NCI-H345 treated with DMSO at 0.1 percent for 48 hours (cell line): ENCODE measurements around the gene ZNF548.
"Not testable (repeated sequence)": the region's sequence is repeated elsewhere in the genome, so short reads cannot be mapped to it uniquely, and the experiment has no call there.

ENCODE experiments used
- DNase-seq: peaks from one replicate; lab custom pipeline; 2025; ENCODE audit not compliant: unreplicated experiment; lab: John Stamatoyannopoulos, UW

ZNF548 gene

DNA sequence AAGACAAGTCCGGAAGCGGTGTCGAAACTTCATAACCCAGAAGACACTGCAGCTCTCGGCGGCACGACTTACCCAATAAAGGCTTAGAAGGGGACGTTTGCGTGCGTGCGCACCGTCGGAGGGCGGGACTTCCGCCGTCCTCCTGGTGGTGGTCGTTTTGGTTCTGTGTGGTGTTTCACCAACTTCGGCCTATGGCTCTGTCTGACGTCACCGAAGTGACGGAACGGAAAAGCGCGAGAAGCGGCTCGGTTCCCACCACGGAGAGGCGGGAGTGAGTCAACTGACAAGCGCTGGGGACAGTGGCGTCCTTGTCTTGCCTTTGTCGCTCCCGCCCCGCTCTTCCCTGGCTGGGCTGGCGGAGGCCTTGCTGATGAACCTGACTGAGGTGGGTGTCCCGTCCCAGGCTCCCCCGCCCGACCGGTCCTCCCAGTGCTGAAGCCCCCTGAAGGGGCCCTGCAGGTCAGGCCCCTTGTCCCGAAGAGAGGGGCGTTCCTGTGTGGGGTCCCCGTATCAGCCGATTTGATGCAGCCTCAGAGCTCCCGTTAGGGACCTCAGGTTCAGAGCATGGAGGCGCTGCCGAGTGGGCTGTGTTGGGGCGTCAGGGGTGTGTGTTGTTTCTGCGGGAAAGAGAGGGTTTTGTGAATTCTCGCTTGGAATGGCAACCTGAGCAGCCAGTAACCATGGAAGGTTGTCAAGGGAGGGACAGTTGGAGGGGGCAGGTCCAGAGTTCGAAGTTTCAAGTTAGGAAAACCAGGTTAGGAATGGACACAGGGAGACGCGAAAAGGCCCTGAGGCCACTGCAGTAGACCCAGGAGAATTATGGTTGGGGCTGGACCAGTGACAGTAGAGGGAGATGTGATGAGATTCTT lies at the start of gene ZNF548:
TSS of gene ZNF548 (plus strand) at position 125 of the 869 bp plus-strand sequence. CDS start at position 371, 246 bp downstream.
- peak; percentile 78 for DNase-seq

DNA sequence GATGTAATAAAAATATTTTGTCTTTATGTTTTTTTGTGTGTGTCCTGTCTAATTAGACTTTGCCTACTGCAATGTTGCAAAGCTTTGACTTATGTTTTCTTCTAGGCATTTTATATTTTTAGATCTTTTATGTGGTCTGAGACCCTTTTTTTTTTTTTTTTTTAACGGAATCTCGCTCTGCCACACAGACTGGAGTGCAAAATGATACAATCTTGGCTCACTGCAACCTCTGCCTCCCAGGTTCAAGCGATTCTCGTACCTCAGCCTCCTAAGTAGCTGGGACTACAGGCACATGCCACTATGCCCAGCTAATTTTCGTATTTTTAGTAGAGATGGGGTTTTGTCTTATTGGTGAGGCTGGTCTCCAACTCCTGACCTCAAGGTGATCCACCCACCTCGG lies 47.1 kb upstream of the ZNF548 start:
- no peak for DNase-seq

DNA sequence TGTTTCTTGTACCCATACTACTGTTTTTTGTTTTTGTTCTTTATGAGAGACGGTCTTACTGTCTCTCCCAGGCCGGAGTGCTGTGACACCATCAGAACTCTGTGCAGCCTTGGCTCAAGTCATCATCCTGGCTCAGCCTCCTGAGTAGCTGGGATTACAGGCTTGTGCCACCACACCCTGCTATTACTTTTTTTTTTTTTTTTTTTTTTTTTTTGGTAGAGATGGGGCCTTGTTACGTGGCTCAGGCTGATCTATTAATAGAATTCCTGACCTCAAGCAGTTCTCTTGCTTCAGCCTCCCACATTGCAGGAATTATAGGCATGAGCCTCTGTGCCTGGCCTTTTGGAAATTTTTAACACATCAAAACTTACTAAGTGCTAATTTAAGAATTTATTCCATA lies 41.5 kb upstream of the ZNF548 start:
- no peak for DNase-seq

DNA sequence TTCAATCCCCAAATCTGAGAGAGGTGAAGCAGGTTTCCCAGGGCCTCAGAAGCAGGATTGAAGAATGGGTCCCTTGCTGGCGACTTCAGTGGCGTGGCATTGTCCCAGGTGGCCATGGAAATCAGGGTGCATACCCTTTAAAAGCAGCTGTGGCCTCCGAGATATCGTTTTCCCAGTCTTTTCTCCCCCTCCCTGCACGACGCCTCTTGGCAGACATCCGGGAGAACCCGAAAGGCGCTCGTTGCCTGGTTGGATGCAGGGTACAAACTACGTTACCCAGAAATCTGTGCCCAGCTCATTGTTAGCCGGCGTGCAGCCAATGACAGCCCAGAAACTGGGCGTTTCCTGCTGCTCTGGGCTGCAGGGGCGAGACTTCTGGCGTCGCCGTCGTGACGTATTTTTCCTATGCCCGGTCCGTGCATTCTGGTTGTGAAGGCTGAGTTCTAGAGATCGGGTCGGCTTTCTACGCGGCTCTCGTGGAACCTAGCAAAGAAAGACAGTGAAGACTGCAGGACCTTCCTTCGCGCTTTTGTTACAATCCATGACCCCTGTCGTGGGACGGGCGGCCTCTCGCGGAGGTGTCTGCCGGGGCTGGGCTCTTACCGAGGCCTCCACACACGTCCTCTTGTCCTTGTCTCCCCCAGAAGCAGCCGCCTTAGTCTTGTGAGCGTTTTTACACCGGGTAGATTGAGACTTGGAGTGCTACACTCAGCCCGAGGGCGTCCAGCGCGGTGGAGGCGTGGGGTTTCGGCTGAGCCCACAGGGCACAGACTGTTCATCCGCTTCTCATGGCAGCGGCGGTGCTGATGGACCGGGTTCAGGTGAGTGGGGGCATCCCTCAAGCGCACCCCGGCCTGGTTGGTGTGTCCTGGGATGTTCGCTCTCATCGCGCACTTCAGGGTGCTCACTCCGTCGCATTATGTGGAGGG lies 38.5 kb upstream of the ZNF548 start, which contains the start of gene ZNF304:
TSS of gene ZNF304 (plus strand) at position 395 of the 929 bp plus-strand sequence. CDS start at position 789, 394 bp downstream.
- peak; percentile 82 for DNase-seq

DNA sequence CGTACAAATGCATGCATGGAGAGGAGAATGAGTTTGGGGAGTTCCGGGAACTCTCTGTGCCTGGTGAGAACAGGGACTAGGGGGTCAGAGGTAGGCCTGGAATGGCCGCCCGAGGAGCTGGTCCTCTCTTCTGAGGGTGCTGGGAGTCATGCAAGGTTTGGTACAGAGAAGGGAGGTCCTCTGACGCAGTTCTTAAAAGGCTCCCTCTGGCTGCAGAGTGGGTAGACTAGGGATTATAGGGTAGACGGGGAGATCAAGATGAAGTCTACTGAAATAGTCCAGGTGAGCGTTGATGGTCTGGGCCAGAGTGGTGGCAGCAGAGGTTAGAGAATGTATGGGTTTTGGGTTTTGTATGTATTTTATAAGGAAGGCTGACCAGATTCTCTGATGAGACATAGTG lies 37.8 kb upstream of the ZNF548 start:
- DNase-seq: no peak

DNA sequence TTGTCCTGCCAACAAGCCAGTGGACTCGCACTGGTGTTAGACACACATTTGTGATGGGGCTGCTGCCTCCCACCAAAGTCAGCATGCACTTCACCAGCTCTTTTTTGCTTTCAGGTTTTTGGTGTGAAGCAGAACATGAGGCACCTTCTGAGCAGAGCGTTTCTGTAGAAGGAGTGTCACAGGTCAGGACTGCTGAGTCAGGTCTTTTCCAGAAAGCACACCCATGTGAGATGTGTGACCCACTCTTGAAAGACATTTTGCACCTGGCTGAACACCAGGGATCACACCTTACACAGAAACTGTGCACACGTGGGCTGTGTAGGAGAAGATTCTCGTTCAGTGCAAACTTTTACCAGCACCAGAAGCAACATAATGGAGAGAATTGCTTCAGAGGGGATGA lies 33.7 kb upstream of the ZNF548 start:
- DNase-seq: no peak

DNA sequence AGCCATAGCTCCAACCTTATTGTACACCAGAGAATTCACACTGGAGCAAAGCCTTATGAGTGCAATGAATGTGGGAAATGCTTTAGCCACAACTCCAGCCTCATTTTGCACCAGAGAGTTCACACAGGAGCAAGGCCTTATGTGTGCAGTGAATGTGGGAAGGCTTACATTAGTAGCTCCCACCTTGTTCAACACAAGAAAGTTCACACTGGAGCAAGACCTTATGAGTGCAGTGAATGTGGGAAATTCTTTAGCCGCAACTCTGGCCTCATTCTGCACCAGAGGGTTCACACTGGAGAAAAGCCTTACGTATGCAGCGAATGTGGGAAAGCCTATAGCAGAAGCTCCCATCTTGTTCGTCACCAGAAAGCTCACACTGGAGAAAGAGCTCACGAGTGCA lies 32.2 kb upstream of the ZNF548 start:
- DNase-seq: no peak

DNA sequence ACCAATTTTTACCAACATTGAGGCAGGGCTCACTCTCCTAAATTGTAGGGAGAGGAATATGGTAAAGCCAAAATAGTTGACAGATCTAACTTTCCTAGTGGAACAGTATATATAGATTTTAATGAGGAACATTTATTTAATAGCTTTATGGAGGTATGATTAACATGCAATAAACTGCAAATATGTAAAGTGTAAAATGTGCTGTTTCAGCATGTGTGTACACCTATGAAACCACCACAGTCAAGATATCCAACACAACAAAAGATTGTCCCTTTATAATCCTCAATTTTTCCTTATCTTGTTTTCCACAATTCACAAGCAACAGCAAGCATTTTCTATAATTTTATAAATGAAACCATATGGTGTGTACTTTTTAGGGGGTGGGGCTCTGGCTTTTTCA lies 30.4 kb upstream of the ZNF548 start:
- DNase-seq: no peak

DNA sequence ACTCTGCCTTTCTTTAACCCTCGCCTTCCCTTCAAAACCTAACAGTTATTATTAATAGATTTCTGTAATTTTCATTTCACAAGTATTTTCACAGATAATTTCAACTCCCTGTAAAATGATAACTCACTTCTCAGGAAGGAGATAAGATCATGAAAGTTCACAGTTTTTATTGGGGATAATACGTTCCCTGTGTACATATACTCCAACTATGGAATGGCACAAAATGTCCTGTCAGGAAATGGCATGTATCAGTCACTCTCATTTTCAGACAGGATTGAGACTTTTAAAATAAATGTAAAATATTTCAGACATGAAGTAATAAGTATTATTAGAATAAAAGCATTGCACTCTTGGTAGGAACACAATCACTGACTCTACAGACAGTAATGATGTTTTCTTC lies 27.2 kb upstream of the ZNF548 start:
- DNase-seq: no peak

DNA sequence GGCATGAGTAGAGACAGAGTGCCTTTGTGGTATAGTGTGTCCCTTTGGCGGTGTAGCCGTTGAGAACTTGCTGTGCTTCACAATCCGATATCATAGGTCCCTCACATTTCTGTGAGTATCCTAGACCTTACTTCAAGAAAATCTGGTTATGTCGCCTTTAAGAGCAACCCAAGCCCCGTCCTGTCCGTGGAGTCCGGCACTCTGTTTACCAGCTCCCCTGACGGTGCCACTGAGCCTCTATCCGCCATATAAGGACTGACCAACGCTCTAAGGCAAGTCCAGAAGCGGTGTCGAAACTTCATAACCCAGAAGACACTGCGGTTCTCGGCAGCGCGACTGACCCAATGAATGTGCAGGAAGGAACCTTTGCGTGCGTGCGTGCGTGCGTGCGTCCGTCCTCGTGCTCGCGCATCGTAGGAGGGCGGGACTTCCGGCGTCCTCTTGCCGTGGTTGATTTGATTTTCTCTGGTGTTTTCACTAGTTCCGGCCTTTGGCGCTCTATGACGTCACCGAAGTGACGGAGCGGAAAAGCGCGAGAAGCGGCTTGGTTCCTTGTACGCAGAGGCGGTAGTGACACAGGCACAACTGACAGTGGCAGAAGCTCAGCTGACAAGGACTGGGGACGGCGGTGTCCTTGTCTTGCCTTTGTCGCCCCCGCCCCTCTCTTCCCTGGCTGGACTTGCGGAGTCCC lies 26.5 kb upstream of the ZNF548 start, which contains the start of the genes TRAPPC2B and ZNF547:
TSS of gene TRAPPC2B (plus strand) at position 555 of the 691 bp plus-strand sequence. CDS start 1,283 bp downstream, outside the sequence.
TSS of gene ZNF547 (plus strand) at position 555 of the 691 bp plus-strand sequence. CDS start 5,005 bp downstream, outside the sequence.
- peak; percentile 89 for DNase-seq

DNA sequence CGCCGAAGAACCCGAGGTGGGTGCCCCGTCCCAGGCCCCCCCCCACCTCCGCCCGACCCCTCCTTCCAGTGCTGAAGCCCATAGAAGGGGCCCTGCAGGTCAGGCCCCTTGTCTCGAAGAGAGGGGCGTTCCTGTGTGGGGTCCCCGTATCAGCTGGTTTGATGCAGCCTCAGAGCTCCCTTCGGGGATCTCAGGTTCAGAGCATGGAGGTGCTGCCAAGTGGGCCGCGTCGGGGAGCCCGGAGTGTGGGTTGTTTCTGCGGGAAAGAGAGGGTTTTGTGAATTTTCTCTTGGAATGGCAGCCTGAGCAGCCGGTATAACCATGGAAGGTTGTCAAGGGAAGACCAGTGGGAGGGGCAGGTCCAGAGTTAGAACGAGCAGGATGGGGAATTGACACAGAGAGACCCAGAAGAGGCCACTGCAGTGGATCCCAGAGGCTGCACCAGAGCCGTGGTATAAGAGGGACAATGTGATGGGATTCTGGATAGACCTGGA lies 25.9 kb upstream of the ZNF548 start:
- no peak for DNase-seq

DNA sequence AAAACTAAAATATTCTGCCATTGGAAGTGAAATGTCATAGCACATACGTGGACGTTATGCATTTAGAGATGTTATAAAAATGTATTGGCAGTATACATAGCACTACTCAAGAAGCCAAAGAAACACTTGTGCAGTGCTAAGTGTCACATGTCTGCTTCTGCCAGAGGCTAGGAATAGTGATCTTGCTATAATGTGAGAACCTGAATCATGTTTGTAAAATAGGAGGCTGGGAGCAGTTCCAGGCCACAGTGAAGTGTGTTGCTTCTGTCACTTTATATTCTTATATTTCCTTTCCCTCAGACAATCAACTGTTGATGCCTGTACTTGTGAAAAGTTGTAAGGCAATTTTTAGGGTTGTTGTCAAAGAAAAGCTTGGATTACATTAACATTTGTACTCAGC lies 22.9 kb upstream of the ZNF548 start:
- no peak for DNase-seq

DNA sequence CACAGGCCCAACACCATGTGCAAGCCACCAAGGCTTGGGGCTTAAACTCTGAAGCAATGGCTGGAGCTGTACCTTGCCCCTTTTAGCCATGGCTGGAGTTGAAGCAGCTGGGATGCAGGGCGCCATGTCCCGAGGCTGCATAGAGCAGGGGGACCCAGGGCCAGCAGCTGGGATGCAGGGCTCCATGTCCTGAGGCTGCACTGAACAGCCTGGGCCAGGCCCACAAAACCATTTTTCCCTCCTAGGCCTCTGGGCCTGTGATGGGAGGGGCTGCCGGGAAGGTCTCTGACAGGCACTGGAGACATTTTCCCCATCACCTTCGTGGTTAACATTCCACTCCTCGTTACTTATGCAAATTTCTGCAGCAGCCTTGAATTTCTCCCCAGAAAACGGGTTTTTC lies 15.5 kb upstream of the ZNF548 start:
- DNase-seq: no peak

DNA sequence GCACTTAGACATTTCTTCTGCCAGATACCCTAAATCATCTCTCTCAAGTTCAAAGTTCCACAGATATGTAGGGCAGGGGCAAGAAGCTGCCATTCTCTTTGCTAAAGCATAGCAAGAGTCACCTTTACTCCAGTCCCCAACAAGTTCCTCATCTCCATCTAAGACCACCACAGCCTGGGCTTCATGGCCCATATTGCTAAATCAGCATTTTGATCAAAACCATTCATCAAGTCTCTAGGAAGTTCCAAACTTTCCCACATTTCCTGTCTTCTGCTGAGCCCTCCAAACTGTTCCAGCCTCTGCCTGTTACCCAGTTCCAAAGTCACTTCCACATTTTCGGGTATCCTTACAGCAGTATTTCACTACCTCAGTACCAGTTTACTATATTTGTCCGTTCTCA lies 15.0 kb upstream of the ZNF548 start:
- DNase-seq: not testable (repeated sequence)

DNA sequence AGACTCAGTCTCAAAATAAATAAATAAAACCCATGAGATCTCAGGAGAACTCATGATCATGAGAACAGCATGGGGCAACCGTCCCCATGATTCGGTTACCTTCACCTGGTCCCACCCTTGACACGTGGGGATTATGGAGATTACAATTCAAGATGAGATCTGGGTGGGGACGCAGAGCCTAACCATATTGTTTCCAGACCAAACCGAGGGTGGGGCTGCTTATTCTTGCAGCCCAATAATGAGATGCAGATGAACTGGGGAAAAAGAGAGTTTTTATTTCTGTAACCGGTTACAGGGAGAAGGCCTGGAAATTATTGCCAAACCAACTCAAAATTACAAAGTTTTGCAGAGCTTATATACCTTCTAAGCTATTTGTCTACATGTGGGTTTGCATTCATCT lies 13.5 kb upstream of the ZNF548 start:
- DNase-seq: no peak

DNA sequence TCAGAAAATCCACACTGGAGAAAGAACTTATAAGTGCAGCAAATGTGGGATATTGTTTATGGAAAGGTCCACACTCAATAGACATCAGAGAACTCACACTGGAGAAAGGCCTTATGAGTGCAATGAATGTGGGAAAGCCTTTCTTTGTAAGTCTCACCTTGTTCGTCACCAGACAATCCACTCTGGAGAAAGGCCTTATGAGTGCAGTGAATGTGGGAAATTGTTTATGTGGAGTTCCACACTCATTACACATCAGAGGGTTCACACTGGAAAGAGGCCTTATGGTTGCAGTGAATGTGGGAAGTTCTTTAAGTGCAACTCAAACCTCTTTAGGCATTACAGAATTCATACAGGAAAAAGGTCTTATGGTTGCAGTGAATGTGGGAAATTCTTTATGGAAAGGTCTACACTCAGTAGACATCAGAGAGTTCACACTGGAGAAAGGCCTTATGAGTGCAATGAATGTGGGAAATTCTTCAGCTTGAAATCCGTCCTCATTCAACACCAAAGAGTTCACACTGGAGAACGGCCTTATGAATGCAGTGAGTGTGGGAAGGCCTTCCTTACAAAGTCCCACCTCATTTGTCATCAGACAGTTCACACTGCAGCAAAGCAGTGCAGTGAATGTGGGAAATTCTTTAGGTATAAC lies 12.0 kb upstream of the ZNF548 start:
- DNase-seq: no peak

DNA sequence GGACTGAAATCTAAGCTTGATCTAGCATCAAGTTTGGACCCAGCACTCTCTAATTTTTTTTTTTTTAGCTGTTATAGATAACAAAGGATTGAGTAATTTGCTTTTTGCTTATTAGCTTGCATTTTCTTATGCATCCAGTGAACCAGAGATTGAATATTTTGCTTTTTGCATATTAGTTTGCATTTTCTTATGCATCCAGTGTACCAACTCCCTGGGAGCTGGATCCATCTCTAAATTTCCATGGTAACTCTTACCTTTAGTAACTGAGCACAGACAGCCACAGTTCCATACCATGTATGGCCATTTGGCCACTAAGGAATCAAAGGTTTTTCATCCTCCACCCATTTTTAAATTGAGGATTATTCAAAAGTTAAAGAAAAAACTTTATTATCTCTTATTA lies 8.7 kb upstream of the ZNF548 start:
- DNase-seq: no peak

DNA sequence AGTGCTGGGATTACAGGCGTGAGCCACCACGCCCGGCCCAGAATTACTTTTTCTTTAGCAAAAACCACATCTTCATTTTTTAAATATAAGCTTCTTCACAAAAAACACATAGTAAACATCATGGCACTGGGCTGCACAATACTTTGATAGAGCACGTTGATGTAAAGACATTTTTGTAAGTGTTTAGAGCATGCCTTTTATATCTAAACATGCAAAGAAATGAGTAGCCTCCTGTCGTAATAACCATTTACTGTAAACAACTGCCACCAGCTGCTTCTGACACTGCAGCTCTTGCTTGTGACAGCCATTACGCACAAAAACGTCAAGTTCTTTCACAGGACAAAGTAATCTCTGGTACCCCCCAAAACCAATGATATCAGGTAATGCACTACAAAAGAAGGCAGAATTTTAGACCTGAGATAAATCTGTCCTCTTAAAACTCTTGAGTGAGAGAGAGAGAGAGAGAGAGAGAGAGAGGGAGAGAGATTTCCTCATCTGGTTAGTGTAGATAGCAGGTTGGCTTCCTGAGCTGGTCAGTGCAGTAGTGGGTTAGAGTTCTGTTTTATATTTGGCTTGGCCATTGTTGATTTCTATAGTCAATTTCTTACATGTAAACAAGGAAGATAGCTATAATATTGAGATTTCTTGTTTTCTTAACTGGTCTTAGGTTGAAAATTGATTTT lies 6.7 kb upstream of the ZNF548 start:
- no peak for DNase-seq

DNA sequence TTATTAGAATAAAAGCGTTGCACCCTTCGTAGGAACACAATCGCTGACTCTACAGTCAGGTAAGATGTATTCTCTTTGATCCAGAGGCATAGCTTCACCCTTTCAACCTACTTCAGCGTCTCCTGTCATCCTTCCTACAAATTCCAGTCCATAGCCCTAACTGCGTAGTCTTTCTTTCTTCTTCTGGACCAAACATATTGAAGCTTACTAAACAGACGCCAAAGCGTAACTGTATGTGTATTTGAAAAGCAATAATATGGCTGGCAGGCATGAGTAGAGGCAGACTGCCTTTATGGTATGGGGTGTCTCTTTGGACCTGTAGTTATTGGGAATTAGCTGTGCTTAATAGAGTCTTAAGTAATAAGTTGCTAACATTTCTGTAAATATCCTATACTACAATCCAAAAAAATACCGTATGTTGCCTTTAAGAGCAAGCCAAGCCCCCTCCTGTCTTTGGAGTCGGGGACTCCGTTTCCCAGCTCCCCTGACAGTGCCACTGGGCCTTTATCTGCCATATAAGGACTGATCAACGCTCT lies 392 bp upstream of the ZNF548 start:
- DNase-seq: no peak
